D721Med (cell line): ENCODE results near the gene DAB2IP.

Source experiments
- DNase-seq: peaks from one replicate; pipeline ENCODE4 v3.0.0; 2011; ENCODE audit warnings: low spot score; ENCODE audit not compliant: insufficient read length
- FAIRE-seq: peaks from 2 replicates; lab custom pipeline; 2011; peaks lifted over from hg19 to GRCh38; lab: Jason Lieb, UNC
- CTCF ChIP-seq: IDR thresholded peaks from 2 replicates; pipeline ENCODE4 v1.5.1; 2012; ENCODE audit warnings: mild to moderate bottlenecking, control low read depth; ENCODE audit not compliant: insufficient read depth; ENCODE audit errors: missing control alignments

DAB2IP gene

GRCh38 chr9:121819428-121820231 lies 168.2 kb downstream of the DAB2IP start:
- DNase-seq (no peak), FAIRE-seq (no peak)
- TF ChIP-seq CTCF, result no peak

- no peak for DNase-seq
- TF ChIP-seq CTCF, result no peak
- FAIRE-seq, result no peak
Observed at GRCh38 chr9:121820286-121821005, 169.0 kb downstream of the DAB2IP start.

GRCh38 chr9:121821326-121821725 lies 169.9 kb downstream of the DAB2IP start:
- DNase-seq, result no peak
- TF ChIP-seq CTCF, result no peak
- FAIRE-seq, result no peak

GRCh38 chr9:121822093-121823085 lies 171.0 kb downstream of the DAB2IP start:
- DNase-seq (no peak), FAIRE-seq (no peak)
- TF ChIP-seq CTCF, result no peak

- no peak for FAIRE-seq
- TF ChIP-seq CTCF, result no peak
Observed at GRCh38 chr9:121823451-121824169, 172.2 kb downstream of the DAB2IP start.

GRCh38 chr9:121824651-121825030 lies 173.2 kb downstream of the DAB2IP start:
- no peak for DNase-seq
- no peak for FAIRE-seq
- no peak for TF ChIP-seq CTCF

More at GRCh38 chr9:121823451-121824169, 172.2 kb downstream of the DAB2IP start:
- no peak for DNase-seq
